OCI-LY1 (cell line): ENCODE data around the gene KIF18A.
"Not testable (repeated sequence)": the region's sequence is repeated elsewhere in the genome, so short reads cannot be mapped to it uniquely, and the experiment has no call there.

Experiments
- H2AFZ ChIP-seq: fragments of 200-600 bp; sonication (generic), shearing (Covaris generic); 2 replicates; pipeline ENCODE4 v1.6.0; 2014; ENCODE audit warnings: antibody characterized with exemption, mild to moderate bottlenecking, low read length
- H3F3A ChIP-seq: fragments of 200-600 bp; sonication (generic), shearing (Covaris generic); 2 replicates; pipeline ENCODE4 v1.6.0; 2014; ENCODE audit warnings: mild to moderate bottlenecking, antibody characterized with exemption, low read length, moderate library complexity; ENCODE audit not compliant: insufficient read depth
- H3K27ac ChIP-seq: fragments of 200-600 bp; sonication (generic); 2 replicates; pipeline ENCODE4 v1.5.1; 2014; ENCODE audit warnings: low read length, mixed run types, mild to moderate bottlenecking, low read depth; ENCODE audit not compliant: poor library complexity, severe bottlenecking
- H3K27me3 ChIP-seq: fragments of 200-600 bp; sonication (generic); 2 replicates; pipeline ENCODE4 v1.6.0; 2014; ENCODE audit warnings: antibody characterized with exemption, mild to moderate bottlenecking, low read length, moderate library complexity; ENCODE audit not compliant: insufficient read depth
- H3K36me3 ChIP-seq: fragments of 200-600 bp; sonication (generic); 2 replicates; pipeline ENCODE4 v1.6.1; 2014; ENCODE audit warnings: mild to moderate bottlenecking, antibody characterized with exemption, low read length, moderate library complexity, mixed read lengths; ENCODE audit not compliant: insufficient read depth
- H3K4me1 ChIP-seq: fragments of 200-600 bp; sonication (generic); 2 replicates; pipeline ENCODE4 v1.5.1; 2014; ENCODE audit warnings: mild to moderate bottlenecking, low read length, moderate library complexity; ENCODE audit not compliant: insufficient read depth, severe bottlenecking
- H3K4me2 ChIP-seq: fragments of 200-600 bp; sonication (generic), shearing (Covaris generic); 2 replicates; pipeline ENCODE4 v1.6.1; 2014; ENCODE audit warnings: low read length
- H3K4me3 ChIP-seq: fragments of 200-600 bp; sonication (generic); 2 replicates; pipeline ENCODE4 v1.5.1; 2014; ENCODE audit warnings: low read length, low read depth, mild to moderate bottlenecking, mixed read lengths; ENCODE audit not compliant: poor library complexity, severe bottlenecking
- H3K79me2 ChIP-seq: fragments of 200-600 bp; shearing (Covaris generic); 2 replicates; pipeline ENCODE4 v1.6.1; 2016; ENCODE audit warnings: mixed run types, low read length, mixed read lengths; ENCODE audit not compliant: insufficient read depth
- H3K9ac ChIP-seq: fragments of 200-600 bp; sonication (generic), shearing (Covaris generic); 2 replicates; pipeline ENCODE4 v1.6.1; 2014; ENCODE audit warnings: mild to moderate bottlenecking, low read length, mixed read lengths
- H3K9me2 ChIP-seq: fragments of 200-600 bp; sonication (generic), shearing (Covaris generic); 2 replicates; pipeline ENCODE4 v1.6.1; 2014; ENCODE audit warnings: low read depth, mild to moderate bottlenecking, low read length, mixed read lengths
- H3K9me3 ChIP-seq: fragments of 200-600 bp; shearing (Covaris generic); 2 replicates; pipeline ENCODE4 v1.6.1; 2014; ENCODE audit warnings: low read length, mixed read lengths
- H4K20me1 ChIP-seq: fragments of 200-600 bp; sonication (generic), shearing (Covaris generic); 2 replicates; pipeline ENCODE4 v1.6.0; 2016; ENCODE audit warnings: mild to moderate bottlenecking, low read length; ENCODE audit not compliant: insufficient read depth
- EZH2 ChIP-seq: fragments of 200-600 bp; sonication (generic), shearing (Covaris generic); IDR thresholded peaks from 2 replicates; pipeline ENCODE4 v1.8.0; 2017; ENCODE audit warnings: borderline replicate concordance, mixed run types, mild to moderate bottlenecking, antibody characterized with exemption, low read length, moderate library complexity, mixed read lengths
- TF ChIP-seq, protein P1 (sequence below): fragments of 200-600 bp; sonication (generic), shearing (Covaris generic); IDR thresholded peaks from 2 replicates; pipeline ENCODE4 v1.5.1; 2017; ENCODE audit warnings: mild to moderate bottlenecking, antibody characterized with exemption, low read length, moderate library complexity, mixed read lengths

Gene KIF18A

DNA sequence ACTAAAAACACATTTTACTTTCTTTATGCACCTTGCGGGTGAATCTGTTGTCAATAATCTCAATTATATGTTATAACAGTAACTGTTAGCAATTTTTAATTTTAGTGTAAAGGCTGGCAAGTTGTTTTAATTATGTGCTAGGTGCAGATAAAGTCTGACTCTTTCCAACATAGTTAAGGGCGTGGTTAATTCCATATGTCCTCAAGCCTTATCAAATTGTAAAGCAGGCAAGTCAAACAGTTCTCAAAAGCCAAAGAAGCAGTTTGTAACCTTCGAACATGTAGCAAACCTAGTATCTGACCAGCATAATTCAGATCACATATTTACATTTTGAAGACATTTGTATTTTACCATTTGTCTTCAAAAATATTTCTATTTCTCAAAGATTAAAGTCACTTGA lies 29.4 kb upstream of the KIF18A start:
- no peak overlapping the region for H3K4me2 ChIP-seq
- H3K4me3 ChIP-seq = no peak overlapping the region

DNA sequence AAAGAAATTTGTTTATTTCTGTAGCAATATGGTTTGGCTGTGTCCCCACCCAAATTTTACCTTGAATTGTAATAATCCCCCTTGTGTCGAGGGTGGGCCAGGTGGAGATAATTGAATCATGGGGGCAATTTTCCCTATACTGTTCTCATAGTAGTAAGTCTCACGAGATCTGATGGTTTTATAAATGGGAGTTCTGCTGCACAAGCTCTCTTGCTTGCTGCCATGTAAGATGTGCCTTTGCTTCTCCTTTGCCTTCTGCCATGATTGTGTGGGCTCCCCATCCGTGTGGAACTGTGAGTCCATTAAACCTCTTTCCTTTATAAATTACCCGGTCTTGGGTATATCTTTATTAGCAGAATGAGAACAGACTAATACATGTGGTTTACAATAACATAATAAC lies 28.2 kb upstream of the KIF18A start:
- H2AFZ ChIP-seq, H3F3A ChIP-seq, H3K4me3 ChIP-seq, H3K9ac ChIP-seq, H4K20me1 ChIP-seq, H3K4me1 ChIP-seq, H3K79me2 ChIP-seq, H3K9me2 ChIP-seq, H3K27ac ChIP-seq, H3K27me3 ChIP-seq, H3K4me2 ChIP-seq: not testable (repeated sequence)
- H3K9me3 ChIP-seq = peaks cover 30% of the 10 kb centered on the region
- peaks cover 18% of the 10 kb centered on the region for H3K36me3 ChIP-seq

More for the DNA sequence above, 29.4 kb upstream of the KIF18A start:
- H3K79me2 ChIP-seq = no peaks in the 10 kb centered on the region
- no peaks in the 10 kb centered on the region for H3K9me2 ChIP-seq
- H4K20me1 ChIP-seq = no peaks in the 10 kb centered on the region
- no peak overlapping the region for H3K27ac ChIP-seq
- TF ChIP-seq, protein P1, sequence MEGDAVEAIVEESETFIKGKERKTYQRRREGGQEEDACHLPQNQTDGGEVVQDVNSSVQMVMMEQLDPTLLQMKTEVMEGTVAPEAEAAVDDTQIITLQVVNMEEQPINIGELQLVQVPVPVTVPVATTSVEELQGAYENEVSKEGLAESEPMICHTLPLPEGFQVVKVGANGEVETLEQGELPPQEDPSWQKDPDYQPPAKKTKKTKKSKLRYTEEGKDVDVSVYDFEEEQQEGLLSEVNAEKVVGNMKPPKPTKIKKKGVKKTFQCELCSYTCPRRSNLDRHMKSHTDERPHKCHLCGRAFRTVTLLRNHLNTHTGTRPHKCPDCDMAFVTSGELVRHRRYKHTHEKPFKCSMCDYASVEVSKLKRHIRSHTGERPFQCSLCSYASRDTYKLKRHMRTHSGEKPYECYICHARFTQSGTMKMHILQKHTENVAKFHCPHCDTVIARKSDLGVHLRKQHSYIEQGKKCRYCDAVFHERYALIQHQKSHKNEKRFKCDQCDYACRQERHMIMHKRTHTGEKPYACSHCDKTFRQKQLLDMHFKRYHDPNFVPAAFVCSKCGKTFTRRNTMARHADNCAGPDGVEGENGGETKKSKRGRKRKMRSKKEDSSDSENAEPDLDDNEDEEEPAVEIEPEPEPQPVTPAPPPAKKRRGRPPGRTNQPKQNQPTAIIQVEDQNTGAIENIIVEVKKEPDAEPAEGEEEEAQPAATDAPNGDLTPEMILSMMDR = no peak
- TF ChIP-seq EZH2 = no peak
- H2AFZ ChIP-seq = no peak overlapping the region
- no peaks in the 10 kb centered on the region; the same call in 1 of the 2 replicates for H3F3A ChIP-seq
- H3K27me3 ChIP-seq = no peaks in the 10 kb centered on the region
- peaks cover 30% of the 10 kb centered on the region for H3K9me3 ChIP-seq
- peaks cover 18% of the 10 kb centered on the region for H3K36me3 ChIP-seq
- H3K4me1 ChIP-seq = no peaks in the 10 kb centered on the region
- no peak overlapping the region for H3K9ac ChIP-seq

DNA sequence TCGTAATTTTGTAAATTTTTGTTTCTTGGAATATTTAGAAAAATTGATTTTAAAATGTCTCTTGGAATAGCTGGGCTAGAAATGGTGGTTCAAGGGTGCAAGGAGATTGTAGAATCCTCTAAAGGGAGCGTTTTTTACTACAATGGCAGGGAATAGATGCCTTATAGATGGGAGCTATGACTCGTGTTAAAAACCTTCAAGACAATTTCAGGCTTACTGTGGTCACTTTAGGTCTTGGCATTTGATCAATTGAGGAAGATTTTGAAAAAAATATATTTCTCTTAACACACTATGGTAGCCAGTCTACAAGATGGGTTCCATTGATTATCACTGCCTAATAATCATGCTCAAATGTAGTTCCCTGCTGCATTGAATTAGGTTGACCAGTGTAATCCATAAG lies 25.2 kb upstream of the KIF18A start:
- Histone ChIP-seq H3K4me3 (no peak overlapping the region), H3K36me3 (peaks cover 18% of the 10 kb centered on the region), H3K27ac (no peak overlapping the region), H3F3A (no peaks in the 10 kb centered on the region), H3K4me2 (no peak overlapping the region), H3K9me3 (peaks cover 8% of the 10 kb centered on the region), H2AFZ (no peak overlapping the region), H3K4me1 (no peaks in the 10 kb centered on the region), H3K27me3 (no peaks in the 10 kb centered on the region), H4K20me1 (no peaks in the 10 kb centered on the region), H3K9me2 (no peaks in the 10 kb centered on the region), H3K9ac (no peak overlapping the region), H3K79me2 (no peaks in the 10 kb centered on the region)
- no peak for TF ChIP-seq EZH2
- TF ChIP-seq, protein P1 = no peak

DNA sequence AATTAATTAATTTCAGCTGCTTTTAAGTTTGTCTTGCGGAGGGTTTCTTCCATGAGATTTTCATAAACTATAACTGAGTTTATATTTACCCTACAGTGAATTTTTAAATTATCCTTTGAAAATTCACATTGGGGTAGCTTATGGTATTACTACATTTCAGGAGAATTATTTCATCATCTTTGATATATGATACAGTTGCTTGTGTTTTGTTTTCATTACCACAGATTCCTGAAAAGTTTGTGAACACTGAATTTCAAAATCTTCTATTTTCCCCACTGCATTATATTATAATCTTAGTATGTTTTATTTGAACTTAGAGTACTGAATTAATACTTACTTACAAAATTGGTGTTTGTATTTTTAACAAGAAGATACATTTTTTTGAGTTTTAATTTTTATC lies 24.6 kb upstream of the KIF18A start:
- no peaks in the 10 kb centered on the region for H3K9me2 ChIP-seq
- H3K27ac ChIP-seq = no peak overlapping the region
- H3F3A ChIP-seq = no peaks in the 10 kb centered on the region
- no peaks in the 10 kb centered on the region for H4K20me1 ChIP-seq
- no peaks in the 10 kb centered on the region for H3K4me1 ChIP-seq
- H3K36me3 ChIP-seq = peaks cover 18% of the 10 kb centered on the region
- TF ChIP-seq, protein P1 = no peak
- no peak for TF ChIP-seq EZH2
- H3K9ac ChIP-seq = no peak overlapping the region
- no peak overlapping the region for H2AFZ ChIP-seq
- no peaks in the 10 kb centered on the region for H3K79me2 ChIP-seq
- no peak overlapping the region for H3K4me3 ChIP-seq
- H3K4me2 ChIP-seq = no peak overlapping the region
- H3K27me3 ChIP-seq = no peaks in the 10 kb centered on the region
- peaks cover 4% of the 10 kb centered on the region for H3K9me3 ChIP-seq
